Measurements from ENCODE around the gene HBZ.
A peak's percentile ranks its signal among the peaks of the same experiment; 100 is the strongest.
"Not testable (repeated sequence)": the region's sequence is repeated elsewhere in the genome, so short reads cannot be mapped to it uniquely, and the experiment has no call there.

Gene HBZ

DNA sequence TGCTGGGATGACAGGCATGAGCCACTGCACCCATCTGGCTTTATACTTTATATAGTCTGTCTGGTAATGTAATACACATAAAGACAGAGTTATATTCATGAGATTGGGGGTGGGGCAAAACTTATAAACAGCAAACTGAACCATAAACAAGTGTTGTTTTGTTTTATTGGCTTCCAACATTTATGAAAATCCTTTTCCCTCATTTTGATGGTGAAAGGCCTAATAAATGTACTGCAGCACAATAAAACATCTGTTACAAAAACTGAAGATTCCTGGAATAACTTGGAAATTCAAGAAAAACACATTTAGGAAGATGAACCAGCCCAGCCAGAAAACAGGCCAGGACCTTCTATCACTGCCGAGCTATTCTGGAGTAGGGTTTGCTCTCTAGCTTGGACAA, 30.1 kb upstream of the HBZ start:
- H3K27ac Mint-ChIP-seq, result no peak overlapping the region
- no peak overlapping the region for H3K4me3 Mint-ChIP-seq
- H3K4me1 Mint-ChIP-seq, result no peaks in the 10 kb centered on the region
- no peak for DNase-seq
- peaks cover 6% of the 10 kb centered on the region for H3K36me3 Mint-ChIP-seq (ENCODE audit: low read depth)
- no peak for ATAC-seq
- no peaks in the 10 kb centered on the region for H3K9me3 Mint-ChIP-seq
- H3K27me3 Mint-ChIP-seq, result no peaks in the 10 kb centered on the region

DNA sequence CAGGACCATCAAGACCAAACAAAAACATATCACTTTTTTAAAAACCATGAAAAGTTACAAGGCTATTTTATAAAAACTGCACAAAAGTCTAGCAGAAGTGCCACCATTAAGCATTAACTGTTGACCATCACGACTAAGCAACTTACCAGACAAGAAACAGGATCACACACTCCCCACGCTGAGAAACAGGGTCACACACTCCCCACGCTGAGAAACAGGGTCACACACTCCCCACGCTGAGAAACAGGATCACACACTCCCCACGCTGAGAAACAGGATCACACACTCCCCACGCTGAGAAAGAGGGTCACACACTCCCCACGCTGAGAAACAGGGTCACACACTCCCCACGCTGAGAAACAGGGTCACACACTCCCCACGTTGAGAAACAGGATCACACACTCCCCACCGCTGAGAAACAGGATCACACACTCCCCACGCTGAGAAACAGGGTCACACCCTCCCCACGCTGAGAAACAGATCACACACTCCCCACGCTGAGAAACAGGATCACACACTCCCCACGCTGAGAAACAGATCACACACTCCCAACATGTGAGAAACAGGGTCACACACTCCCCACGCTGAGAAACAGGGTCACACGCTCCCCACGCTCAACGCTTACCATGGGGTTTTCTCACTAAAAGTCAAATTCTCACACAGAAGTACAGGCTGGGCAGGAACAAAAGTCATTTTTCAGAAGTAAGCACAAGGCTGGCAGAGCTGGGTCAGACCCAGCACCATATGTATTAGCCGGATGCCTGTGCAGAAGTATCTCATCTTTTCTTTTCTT, 28.7 kb upstream of the HBZ start:
- H3K27ac Mint-ChIP-seq; H3K9me3 Mint-ChIP-seq; H3K4me1 Mint-ChIP-seq; DNase-seq; ATAC-seq; H3K36me3 Mint-ChIP-seq (ENCODE audit: low read depth); H3K27me3 Mint-ChIP-seq; H3K4me3 Mint-ChIP-seq: not testable (repeated sequence)

- no peak for DNase-seq
- no peaks in the 10 kb centered on the region for H3K9me3 Mint-ChIP-seq
- peaks cover 14% of the 10 kb centered on the region for H3K4me1 Mint-ChIP-seq
- no peaks in the 10 kb centered on the region for H3K27me3 Mint-ChIP-seq
- H3K27ac Mint-ChIP-seq, result no peak overlapping the region
- H3K4me3 Mint-ChIP-seq, result no peak overlapping the region
- no peak for ATAC-seq
- peaks cover 6% of the 10 kb centered on the region for H3K36me3 Mint-ChIP-seq (ENCODE audit: low read depth)
Measured at GRCh38 chr16:125011-125410, 27.4 kb upstream of the HBZ start.

DNA sequence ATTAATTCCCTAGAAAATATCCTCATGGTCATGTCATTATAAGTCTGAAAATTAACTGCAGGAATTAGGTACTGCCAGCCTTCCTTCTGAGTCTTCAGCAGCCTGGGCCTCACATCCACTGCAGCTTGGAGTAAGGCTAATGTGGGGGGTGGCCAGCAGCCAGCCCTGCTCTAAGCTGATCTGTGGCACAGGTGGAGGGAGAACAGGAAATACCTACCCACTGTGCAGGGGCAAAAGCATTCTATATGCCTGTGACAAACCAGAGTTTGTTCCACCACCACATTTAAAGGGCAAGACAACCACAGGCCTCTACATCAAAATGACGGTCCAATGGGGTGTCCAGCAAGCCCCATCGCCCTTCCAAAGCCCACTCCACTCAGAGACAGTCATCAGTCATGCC, 23.4 kb upstream of the HBZ start:
- no peaks in the 10 kb centered on the region for H3K27me3 Mint-ChIP-seq

GRCh38 chr16:130533-131173, 21.8 kb upstream of the HBZ start:
- Mint-ChIP-seq H3K4me1 (peaks cover 28% of the 10 kb centered on the region), H3K9me3 (no peaks in the 10 kb centered on the region), H3K4me3 (no peak overlapping the region), H3K36me3 (ENCODE audit: low read depth) (peaks cover 5% of the 10 kb centered on the region), H3K27me3 (no peaks in the 10 kb centered on the region), H3K27ac (no peak overlapping the region)
- no peak for DNase-seq
- no peak for ATAC-seq

More for the DNA sequence above, 23.4 kb upstream of the HBZ start:
- ATAC-seq, result peak; percentile 84
- DNase-seq, result no peak
- H3K36me3 Mint-ChIP-seq (ENCODE audit: low read depth), result peaks cover 5% of the 10 kb centered on the region
- no peak overlapping the region for H3K27ac Mint-ChIP-seq
- peaks cover 19% of the 10 kb centered on the region for H3K4me1 Mint-ChIP-seq
- no peak overlapping the region for H3K4me3 Mint-ChIP-seq
- H3K9me3 Mint-ChIP-seq, result no peaks in the 10 kb centered on the region

DNA sequence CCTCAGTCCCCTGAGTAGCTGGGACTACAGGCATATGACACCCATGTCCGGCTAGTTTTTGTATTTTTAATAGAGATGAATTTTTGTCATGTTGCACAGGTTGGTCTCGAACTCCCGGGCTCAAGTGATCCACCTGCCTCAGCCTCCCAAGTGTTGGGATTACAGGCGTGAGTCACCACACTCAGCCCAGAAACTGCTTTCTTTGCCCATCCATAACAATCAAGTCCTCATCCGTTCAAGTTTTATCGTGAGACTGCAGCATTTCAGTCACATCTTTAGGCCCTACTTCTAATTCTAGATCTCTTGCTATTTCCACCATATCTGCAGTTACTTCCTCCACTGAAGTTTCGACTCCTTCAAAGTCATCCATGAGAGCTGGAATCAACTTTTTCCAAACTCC, 20.3 kb upstream of the HBZ start:
- Mint-ChIP-seq H3K36me3 (ENCODE audit: low read depth) (peaks cover 9% of the 10 kb centered on the region), H3K4me1 (peaks cover 35% of the 10 kb centered on the region), H3K4me3 (no peak overlapping the region), H3K27ac (no peak overlapping the region), H3K27me3 (no peaks in the 10 kb centered on the region), H3K9me3 (no peaks in the 10 kb centered on the region)
- ATAC-seq (no peak), DNase-seq (no peak)

- DNase-seq (no peak), ATAC-seq (no peak)
- Mint-ChIP-seq H3K4me3 (no peak overlapping the region), H3K9me3 (no peaks in the 10 kb centered on the region), H3K27ac (no peak overlapping the region), H3K4me1 (peaks cover 39% of the 10 kb centered on the region), H3K27me3 (no peaks in the 10 kb centered on the region), H3K36me3 (ENCODE audit: low read depth) (peaks cover 11% of the 10 kb centered on the region)
Measured at GRCh38 chr16:133716-134115, 18.7 kb upstream of the HBZ start.

DNA sequence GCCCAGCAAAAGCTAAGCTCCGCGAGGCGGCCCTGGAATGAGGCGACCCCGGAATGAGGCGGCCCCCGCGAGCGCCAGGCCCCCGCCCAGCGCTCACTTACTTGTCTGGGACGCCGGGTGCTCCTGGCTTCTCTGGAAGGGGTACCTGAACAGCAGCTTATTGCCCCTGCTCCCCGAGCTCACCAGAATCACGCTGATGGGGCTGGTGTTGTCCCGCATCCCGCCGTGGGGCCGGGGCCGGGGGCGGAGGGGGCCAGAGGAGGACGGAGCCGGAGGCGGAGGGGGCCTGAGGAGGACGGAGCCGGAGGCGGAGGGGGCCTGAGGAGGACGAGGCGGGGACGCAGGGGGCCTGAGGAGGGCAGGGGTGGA, 14.4 kb upstream of the HBZ start:
- peak overlapping the region; percentile 86 for H3K4me3 Mint-ChIP-seq
- ATAC-seq (no peak), DNase-seq (peak; percentile 26)
- no peaks in the 10 kb centered on the region for H3K9me3 Mint-ChIP-seq
- H3K27me3 Mint-ChIP-seq, result no peaks in the 10 kb centered on the region
- H3K4me1 Mint-ChIP-seq, result peaks cover 24% of the 10 kb centered on the region
- H3K27ac Mint-ChIP-seq, result peak overlapping the region; percentile 73
- H3K36me3 Mint-ChIP-seq (ENCODE audit: low read depth), result peaks cover 11% of the 10 kb centered on the region

- H3K36me3 Mint-ChIP-seq (ENCODE audit: low read depth), result peaks cover 5% of the 10 kb centered on the region
- no peak overlapping the region for H3K27ac Mint-ChIP-seq
- H3K4me1 Mint-ChIP-seq, result peaks cover 15% of the 10 kb centered on the region
- H3K27me3 Mint-ChIP-seq, result peaks cover 10% of the 10 kb centered on the region
- DNase-seq (no peak), ATAC-seq (no peak)
- peak overlapping the region; percentile 50 for H3K4me3 Mint-ChIP-seq
- no peaks in the 10 kb centered on the region for H3K9me3 Mint-ChIP-seq
Measured at GRCh38 chr16:140175-140857, 12.1 kb upstream of the HBZ start.

DNA sequence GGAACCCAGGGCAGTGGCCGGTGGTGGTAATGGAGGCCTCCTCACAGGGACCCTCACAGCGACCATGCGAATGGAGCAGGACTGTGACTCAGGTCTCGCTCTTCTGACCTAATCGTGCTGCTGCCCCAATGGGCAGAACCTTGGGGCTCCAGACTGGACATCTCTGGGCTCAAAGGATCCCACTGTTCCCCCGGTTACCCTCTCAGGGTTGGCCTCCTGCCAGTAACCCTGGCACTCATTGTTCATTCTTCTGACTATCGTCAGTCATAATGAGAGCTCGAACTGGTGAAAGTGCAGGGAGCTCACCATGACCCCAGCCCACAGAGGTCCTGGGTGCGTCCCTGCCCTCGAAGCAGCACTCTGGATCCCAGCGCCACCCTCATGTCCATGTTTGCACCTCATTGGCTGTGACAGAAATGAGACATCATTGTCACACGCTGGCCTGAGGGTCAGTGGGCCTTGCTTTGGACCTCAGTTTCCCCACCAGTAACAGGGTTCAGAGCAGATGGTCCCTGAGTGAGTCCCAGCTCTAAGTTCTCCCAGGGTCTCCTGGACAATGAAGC, 10.0 kb upstream of the HBZ start:
- H3K9me3 Mint-ChIP-seq, result no peaks in the 10 kb centered on the region
- peaks cover 10% of the 10 kb centered on the region for H3K27me3 Mint-ChIP-seq
- peaks cover 4% of the 10 kb centered on the region for H3K4me1 Mint-ChIP-seq
- peaks cover 2% of the 10 kb centered on the region for H3K36me3 Mint-ChIP-seq (ENCODE audit: low read depth)
- ATAC-seq (no peak), DNase-seq (no peak)
- H3K4me3 Mint-ChIP-seq, result no peak overlapping the region
- H3K27ac Mint-ChIP-seq, result no peak overlapping the region

- no peaks in the 10 kb centered on the region for H3K36me3 Mint-ChIP-seq (ENCODE audit: low read depth)
- no peak for DNase-seq
- H3K9me3 Mint-ChIP-seq, result no peaks in the 10 kb centered on the region
- H3K4me1 Mint-ChIP-seq, result peaks cover 4% of the 10 kb centered on the region
- no peak overlapping the region for H3K27ac Mint-ChIP-seq
- ATAC-seq, result no peak
- peaks cover 10% of the 10 kb centered on the region for H3K27me3 Mint-ChIP-seq
- no peak overlapping the region for H3K4me3 Mint-ChIP-seq
Measured at GRCh38 chr16:143047-143446, 9.4 kb upstream of the HBZ start.

GRCh38 chr16:143456-143855, 9.0 kb upstream of the HBZ start:
- ATAC-seq (no peak), DNase-seq (no peak)
- peaks cover 13% of the 10 kb centered on the region for H3K27me3 Mint-ChIP-seq
- no peak overlapping the region for H3K4me3 Mint-ChIP-seq
- no peaks in the 10 kb centered on the region for H3K9me3 Mint-ChIP-seq
- H3K27ac Mint-ChIP-seq, result no peak overlapping the region
- H3K36me3 Mint-ChIP-seq (ENCODE audit: low read depth), result no peaks in the 10 kb centered on the region
- peaks cover 4% of the 10 kb centered on the region for H3K4me1 Mint-ChIP-seq

GRCh38 chr16:144797-145252, 7.6 kb upstream of the HBZ start:
- no peak overlapping the region for H3K4me3 Mint-ChIP-seq
- H3K27ac Mint-ChIP-seq, result no peak overlapping the region
- no peaks in the 10 kb centered on the region for H3K36me3 Mint-ChIP-seq (ENCODE audit: low read depth)
- ATAC-seq (no peak), DNase-seq (no peak)
- H3K9me3 Mint-ChIP-seq, result no peaks in the 10 kb centered on the region
- H3K4me1 Mint-ChIP-seq, result no peaks in the 10 kb centered on the region
- H3K27me3 Mint-ChIP-seq, result peaks cover 22% of the 10 kb centered on the region

DNA sequence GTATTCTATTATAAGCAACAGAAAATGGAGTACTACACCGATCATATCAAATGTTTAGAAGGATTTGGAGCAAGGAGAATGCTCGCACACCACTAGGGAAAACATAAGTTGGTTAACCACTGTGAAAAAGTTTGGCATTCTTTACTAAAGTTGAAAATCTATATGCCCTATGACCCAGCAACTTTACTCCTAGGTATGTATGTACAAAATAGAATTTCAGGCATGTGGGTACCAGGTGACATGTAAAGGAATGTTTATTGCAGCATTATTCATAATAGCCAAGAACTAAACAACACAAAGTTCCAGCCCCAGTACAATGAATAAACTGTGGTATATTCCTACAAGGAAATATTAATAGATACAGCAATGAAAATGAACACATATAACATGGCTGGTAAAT, 5.8 kb upstream of the HBZ start:
- no peak for DNase-seq
- H3K9me3 Mint-ChIP-seq, result no peaks in the 10 kb centered on the region
- H3K36me3 Mint-ChIP-seq (ENCODE audit: low read depth), result no peaks in the 10 kb centered on the region
- no peaks in the 10 kb centered on the region for H3K4me1 Mint-ChIP-seq
- no peak for ATAC-seq
- H3K27ac Mint-ChIP-seq, result no peak overlapping the region
- H3K27me3 Mint-ChIP-seq, result peaks cover 30% of the 10 kb centered on the region
- no peak overlapping the region for H3K4me3 Mint-ChIP-seq

Data from activated naive CD8-positive, alpha-beta T cell treated with anti-CD3 and anti-CD28 coated beads, Interleukin-2, amount 50 U/mL, for 24 hours (primary cell).